ENCODE data around the gene TTC32.

The TTC32 gene

GRCh38 chr2:19876751-19877150 is 25.0 kb downstream of the TTC32 start:
- no peak for DNase-seq (ENCODE audit: low spot score)

DNA sequence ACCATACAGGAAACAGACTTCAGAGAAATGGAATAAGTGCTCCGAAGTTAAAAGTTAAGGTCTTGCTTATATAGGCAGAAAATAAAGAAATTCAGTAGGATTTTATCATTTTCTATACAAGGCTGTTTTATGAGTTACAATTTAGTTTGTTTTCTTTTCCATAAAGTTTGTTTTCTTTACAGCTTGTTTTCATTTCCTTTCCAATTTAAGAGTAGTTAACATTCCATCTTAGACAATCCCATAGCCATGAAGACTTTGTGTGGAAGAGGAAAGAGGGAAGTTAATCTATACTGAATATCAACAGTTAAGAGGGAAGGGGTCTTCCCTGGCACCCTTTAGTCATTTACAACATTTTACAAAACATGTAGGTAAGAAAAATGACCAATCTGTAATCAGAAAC is 26.5 kb downstream of the TTC32 start:
- no peak for DNase-seq (ENCODE audit: low spot score)

DNA sequence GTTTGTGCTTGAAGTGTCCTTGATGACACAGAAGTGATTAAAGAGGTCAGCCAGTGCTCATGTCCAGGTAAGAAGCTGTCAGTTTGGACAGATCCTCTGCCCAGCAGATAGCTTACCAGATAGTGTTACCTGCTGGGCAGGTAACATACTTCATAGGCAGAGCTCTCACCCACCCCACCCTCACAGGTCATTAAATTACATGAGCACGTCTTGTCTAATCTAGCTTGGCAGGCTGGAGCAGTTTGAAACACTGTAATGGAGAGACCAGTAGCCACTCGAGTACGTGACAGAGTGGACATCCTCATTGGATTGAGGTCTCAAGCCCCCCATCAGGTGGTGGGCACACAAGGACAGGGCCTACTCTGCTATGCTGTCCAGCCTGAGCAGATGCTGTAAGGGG is 27.1 kb downstream of the TTC32 start:
- no peak for DNase-seq (ENCODE audit: low spot score)

GRCh38 chr2:19873014-19873413 is 28.8 kb downstream of the TTC32 start:
- no peak for DNase-seq (ENCODE audit: low spot score)

- DNase-seq (ENCODE audit: low spot score): no peak
Measured at GRCh38 chr2:19872302-19872701, 29.5 kb downstream of the TTC32 start.

GRCh38 chr2:19871836-19872235 is 29.9 kb downstream of the TTC32 start:
- DNase-seq (ENCODE audit: low spot score): no peak

GRCh38 chr2:19870792-19871191 is 31.0 kb downstream of the TTC32 start:
- no peak for DNase-seq (ENCODE audit: low spot score)

DNA sequence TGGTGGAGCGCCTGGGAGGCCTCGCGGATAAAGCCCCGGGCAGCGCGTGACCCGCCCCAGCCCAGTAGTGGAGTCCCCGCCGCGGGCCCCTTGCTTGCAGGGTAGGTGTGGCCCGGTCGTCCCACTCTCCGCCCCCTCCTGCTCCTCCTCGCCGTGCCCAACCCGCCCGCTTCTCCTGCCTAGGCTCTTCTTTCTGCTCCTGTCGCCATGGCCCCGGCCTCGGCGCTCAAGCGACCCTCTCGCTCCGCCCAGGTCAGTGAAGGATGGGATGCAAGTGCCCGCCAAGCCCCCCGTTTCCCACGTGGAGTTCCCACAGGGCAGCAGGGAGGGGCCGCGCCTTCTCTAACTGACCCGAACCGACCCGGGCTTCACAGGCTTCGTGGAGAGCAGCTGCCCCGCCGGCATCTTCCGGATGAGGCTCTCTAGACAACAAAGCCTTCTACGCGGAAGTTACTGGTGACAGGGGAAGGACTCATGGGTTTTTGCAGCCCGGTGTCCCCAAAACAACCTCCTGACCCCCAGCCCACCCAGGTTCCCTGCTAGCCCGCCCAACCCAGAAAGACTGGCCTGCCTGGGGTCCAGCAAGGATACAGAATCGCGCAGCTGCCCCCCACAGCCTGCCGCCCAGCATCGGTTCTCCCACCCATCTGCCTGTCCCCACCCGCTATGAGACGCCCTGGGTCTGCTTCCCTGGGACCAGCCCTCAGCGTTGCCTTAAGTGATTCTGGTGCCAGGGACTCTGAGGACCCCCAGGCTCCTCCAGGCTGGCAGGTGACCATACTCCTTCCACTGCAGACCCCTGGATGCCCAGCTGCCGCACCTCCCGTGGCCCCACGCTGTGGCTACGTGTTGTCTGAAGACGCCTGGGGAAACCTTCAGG is 32.8 kb downstream of the TTC32 start:
- DNase-seq (ENCODE audit: low spot score): peak; percentile 63

DNA sequence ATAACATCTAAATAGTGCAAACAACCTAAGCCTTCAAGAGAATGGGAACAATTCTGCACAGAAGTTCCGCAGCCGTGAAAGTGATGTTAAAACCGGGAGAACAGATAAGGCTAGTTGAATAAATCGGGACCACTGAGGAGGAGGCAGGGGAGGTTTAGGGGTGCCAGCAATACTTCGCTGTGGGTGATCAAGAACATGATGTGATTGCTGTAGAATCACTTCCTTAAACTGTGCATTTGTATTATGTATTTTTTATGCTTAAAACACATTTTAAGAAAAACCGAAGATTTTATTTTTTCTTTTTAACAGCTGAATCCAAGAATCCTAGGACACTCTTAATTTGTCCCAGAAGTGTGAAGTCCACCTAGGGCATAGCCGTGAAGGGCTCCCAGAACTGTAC is 33.6 kb downstream of the TTC32 start:
- no peak for DNase-seq (ENCODE audit: low spot score)

DNA sequence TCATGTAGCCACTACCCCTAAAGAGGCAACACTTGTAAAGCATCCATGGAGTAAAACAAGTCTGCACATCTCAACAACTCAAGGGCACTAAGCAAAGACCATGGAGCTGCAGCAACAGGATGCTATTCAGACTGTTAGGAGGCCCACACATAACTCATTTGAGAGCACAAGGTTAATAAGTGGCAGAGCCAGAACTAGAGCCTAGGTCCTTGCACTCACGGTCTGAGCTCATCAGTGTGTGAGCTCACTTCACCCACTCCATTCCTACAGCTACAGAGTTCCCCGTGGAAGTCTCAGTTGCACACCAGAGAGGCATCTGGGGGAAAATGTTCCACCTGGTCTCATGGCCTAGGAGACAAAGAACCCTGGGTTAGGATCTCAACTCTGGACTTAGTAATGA is 35.0 kb downstream of the TTC32 start:
- no peak for DNase-seq (ENCODE audit: low spot score)

DNA sequence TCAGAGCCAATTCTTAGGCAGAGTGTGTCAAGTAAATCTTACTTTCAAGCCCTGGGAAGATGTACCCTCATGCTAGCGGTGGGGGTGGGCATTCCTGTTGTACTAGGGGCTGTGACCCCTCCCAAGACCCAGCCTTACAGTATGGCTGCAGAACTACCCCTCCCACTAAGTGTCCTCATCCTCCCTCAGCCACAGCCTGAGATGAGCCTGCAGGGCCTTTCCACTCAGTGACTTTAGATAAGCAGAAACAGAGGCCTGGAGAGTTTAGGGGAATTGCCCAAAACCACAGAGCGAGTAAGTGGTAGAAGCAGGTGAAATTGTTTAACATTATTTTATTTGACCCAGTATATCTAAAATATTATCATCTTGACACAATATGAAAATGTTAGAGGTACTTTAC is 36.6 kb downstream of the TTC32 start:
- no peak for DNase-seq (ENCODE audit: low spot score)

GRCh38 chr2:19864381-19864780 is 37.4 kb downstream of the TTC32 start:
- DNase-seq (ENCODE audit: low spot score): no peak

DNA sequence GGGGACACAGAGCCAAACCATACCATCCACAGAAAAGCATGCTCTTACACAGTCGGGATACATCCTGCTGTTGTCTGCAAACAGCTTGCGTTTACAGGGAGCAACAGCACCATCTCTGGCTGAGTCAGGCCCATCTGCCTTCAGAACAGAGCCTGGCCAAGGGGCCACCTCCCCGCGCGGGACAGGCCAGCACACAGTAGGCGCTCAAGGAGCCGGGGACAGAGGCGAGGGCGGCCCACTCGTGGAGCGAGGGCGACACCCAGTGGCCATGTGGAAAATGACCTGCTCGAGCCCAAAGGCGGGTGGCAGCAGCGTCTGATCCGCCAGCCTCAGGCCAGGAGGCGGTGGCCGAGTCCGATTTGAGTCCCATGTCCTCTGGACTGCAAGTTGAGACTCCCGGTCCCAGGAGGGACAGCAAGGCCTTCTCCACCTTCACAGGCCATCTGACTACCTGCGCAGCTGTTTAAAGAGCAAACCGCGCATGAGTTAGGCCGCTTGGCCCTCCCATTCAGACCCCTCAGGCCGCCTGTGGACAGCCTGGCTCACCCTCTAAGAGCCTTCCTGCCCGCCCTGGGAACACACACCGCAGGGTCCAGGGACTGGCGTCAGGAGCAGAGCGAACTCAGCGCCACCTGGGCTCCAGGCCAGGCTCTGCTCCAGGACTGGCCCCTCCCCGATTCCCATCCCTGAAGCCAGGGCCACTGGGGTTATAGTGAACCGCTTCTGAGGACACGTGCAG is 38.3 kb downstream of the TTC32 start:
- peak; percentile 69 for DNase-seq (ENCODE audit: low spot score)

DNA sequence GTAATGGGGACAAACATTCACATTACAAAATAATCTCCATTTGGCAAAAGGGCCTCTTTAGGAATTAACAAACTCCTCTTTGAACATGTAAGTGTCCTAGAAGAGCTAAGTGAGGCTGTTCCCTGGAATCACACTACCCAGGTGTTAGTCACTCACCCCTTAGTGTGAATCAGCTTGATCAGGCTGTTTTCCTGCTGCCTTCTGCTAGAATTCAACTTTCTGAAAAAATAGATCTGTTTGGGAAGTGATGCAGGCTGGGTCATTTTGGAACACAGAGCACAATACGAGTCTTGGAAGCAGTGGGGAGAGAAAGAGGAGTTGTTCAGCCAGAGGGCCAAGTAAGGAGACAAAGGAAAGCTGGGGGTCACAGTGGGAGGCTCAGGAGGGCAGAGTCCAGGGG is 40.0 kb downstream of the TTC32 start:
- no peak for DNase-seq (ENCODE audit: low spot score)

- no peak for DNase-seq (ENCODE audit: low spot score)
Measured at GRCh38 chr2:19860022-19860421, 41.8 kb downstream of the TTC32 start.

DNA sequence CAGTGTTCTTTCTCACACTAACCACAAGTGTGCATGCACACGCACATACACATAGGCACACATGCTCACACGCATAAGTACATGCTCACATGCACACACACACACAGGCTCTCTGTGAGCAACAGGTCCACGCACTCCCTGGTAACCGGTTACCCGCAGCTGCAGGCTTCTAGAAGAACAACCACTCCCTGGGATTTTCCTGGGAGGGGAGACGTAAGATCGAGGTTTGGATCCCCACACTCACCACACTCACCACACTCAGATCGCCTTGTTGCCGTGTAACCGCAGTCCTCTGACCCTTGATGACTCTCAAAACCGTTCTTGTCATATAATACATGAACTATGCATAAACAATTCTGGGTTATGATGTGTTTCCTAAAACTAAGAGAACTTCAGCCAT is 42.2 kb downstream of the TTC32 start:
- DNase-seq (ENCODE audit: low spot score): no peak

DNA sequence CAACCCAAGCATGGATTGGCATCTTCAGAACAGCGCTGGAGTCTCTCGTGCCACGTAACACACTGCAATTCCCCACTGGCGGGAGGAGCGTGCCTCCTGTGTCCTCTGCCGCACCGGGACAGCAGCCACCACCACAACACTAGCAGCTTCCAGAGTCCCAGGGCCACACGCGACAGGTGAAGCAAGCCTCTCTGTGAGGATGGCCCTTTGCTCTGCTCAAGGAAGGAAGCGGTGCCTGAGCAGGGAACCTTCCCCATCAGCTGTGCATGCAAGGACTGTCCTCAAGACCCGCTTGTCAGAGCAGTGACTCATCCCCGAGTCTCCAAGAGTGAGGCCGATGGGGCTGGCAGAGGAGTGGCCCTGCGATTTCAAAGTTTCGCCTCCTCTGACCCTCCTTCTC is 44.0 kb downstream of the TTC32 start:
- no peak for DNase-seq (ENCODE audit: low spot score)

GRCh38 chr2:19857100-19857499 is 44.7 kb downstream of the TTC32 start:
- DNase-seq (ENCODE audit: low spot score): no peak

GRCh38 chr2:19855542-19856431 is 46.0 kb downstream of the TTC32 start:
- no peak for DNase-seq (ENCODE audit: low spot score)

DNA sequence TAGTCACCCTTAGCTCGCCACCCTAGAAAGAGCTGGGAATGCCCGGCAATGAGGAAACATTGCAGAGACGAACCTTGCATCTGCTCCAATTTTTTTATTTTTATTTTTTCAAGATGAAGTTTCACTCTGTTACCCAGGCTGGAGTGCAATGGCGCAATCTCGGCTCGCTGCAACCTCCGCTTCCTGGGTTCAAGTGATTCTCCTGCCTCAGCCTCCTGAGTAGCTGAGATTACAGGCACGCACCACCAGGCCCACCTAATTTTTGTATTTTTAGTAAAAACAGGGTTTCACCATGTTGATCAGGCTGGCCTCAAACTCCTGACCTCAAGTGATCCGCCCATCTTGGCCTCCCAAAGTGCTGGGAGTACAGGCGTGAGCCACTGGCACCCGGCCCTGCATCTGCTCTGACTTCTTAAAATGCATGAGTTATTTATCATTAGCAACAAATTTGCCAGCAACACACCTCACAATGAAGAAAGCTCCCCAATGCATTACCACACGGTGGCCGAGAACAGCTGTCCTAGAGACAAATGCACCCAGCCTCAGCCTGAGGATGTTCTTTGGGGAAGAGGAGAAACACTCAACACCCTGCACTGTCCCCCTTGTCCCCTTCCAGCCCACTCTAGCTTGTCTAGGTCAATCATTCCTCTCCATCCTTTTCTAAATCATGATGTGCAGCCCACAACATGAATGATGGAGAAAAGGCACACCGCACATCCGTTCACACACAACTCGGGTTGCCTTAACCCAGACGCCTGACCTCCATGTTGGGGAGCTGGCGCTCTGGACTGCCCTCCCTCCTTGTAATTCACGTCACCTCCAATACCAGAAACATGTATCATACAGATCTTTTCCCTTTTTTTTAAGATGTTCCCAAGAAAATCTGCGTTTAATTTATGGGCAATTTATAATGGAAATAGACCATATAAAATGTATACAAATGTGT is 46.9 kb downstream of the TTC32 start:
- DNase-seq (ENCODE audit: low spot score): no peak

- DNase-seq (ENCODE audit: low spot score): no peak
Measured at GRCh38 chr2:19851116-19851695, 50.6 kb downstream of the TTC32 start.

Measured in CD4-positive, alpha-beta T cell treated with Interleukin-2 at 100 ng/mL for 4 hours (primary cell).